ENCODE data around the gene UBE2E2. TPM values are rescaled to one million over a fixed set of nuclear protein-coding genes. Genes with fewer than 3 reads are reported as not detected.

Gene UBE2E2
- polyA plus RNA-seq, 1 donor (not counting 4 experiments of a cell fraction or from before 2014, with no cell fraction given), result 63.2 TPM

DNA sequence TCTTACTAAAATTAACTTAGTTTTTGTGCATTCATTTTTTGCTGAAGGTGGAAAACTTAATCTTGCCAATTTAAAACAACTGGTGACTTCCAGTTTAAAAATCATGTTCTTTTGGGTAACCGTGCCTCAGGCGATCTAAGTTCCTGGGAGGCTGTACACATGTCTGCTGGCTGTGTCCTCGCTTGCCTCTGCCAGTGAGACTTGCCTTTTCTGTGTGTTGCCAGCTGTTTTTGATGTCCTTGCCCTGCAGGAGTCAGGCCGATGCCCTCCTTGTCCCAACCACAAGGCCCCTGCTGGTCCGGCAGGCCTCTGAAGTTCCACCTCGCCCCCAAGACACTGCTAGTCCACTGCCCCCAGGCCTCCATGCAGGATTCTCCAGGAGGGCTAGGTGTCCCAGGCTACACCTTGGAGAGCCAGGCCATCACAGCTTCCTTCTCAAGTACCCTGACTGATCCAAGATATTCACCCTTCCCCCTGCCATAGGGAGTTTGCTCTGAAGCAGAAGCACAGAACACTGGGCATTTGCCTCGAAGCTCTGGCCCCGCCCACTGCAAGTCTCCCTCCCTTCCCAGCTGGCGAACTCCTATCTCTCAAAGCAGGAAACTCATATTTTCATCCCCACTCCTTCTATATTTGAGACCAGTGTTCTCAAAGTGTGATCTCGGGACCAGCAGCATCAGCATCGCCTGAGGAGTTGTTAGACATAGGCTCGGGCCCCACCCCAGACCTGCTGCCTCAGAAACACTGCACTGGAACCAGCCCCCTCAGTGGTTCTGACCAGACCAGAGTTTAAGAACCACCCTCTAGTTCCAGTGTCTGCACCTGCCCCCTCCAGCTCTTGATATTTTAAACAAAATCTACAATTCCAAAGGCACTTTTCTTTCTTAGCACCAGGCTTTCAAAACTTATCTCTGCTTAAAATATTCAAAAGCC, 416.8 kb downstream of the UBE2E2 start:
- Histone ChIP-seq H4K20me1 (ENCODE audit: control insufficient read depth, extremely low read depth, insufficient read depth, low read length) (no peaks in the 10 kb centered on the region), H3K36me3 (ENCODE audit: control insufficient read depth in 2 of 2, extremely low read depth in 1 of 2, insufficient read depth in 2 of 2, low read length in 2 of 2) (no peaks in the 10 kb centered on the region), H3K4me2 (ENCODE audit: control insufficient read depth, extremely low read depth, insufficient read depth, low read depth, low read length) (peak overlapping the region; percentile 85), H3K79me2 (ENCODE audit: control insufficient read depth, insufficient read depth, low read length) (no peaks in the 10 kb centered on the region), H3K4me3 (ENCODE audit: control insufficient read depth in 2 of 3, extremely low read depth in 1 of 3, insufficient read depth in 2 of 3, low read depth in 1 of 3, low read length in 3 of 3) (peak overlapping the region; percentile 3 to 46 (median 43)), H2AFZ (ENCODE audit: control insufficient read depth, low read length) (peak overlapping the region; percentile 77), H3K9me3 (ENCODE audit: control insufficient read depth, low read depth, low read length) (no peaks in the 10 kb centered on the region), H3K9ac (ENCODE audit: control insufficient read depth, extremely low read depth, insufficient read depth, low read length) (peak overlapping the region; percentile 61), H3K4me1 (ENCODE audit: control insufficient read depth, extremely low read depth, insufficient read depth, low read length) (peaks cover 21% of the 10 kb centered on the region), H3K27ac (ENCODE audit: control insufficient read depth, insufficient read depth, low read length) (peak overlapping the region; percentile 68), H3K9me1 (ENCODE audit: control insufficient read depth, extremely low read depth, insufficient read depth, low read length) (no peaks in the 10 kb centered on the region), H3K27me3 (ENCODE audit: control insufficient read depth, extremely low read depth, insufficient read depth, low read length) (no peaks in the 10 kb centered on the region)
- no peak for DNase-seq (ENCODE audit: low read depth, low spot score)
- TF ChIP-seq, protein P1, sequence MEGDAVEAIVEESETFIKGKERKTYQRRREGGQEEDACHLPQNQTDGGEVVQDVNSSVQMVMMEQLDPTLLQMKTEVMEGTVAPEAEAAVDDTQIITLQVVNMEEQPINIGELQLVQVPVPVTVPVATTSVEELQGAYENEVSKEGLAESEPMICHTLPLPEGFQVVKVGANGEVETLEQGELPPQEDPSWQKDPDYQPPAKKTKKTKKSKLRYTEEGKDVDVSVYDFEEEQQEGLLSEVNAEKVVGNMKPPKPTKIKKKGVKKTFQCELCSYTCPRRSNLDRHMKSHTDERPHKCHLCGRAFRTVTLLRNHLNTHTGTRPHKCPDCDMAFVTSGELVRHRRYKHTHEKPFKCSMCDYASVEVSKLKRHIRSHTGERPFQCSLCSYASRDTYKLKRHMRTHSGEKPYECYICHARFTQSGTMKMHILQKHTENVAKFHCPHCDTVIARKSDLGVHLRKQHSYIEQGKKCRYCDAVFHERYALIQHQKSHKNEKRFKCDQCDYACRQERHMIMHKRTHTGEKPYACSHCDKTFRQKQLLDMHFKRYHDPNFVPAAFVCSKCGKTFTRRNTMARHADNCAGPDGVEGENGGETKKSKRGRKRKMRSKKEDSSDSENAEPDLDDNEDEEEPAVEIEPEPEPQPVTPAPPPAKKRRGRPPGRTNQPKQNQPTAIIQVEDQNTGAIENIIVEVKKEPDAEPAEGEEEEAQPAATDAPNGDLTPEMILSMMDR (optimal IDR thresholded peaks at IDR 0.05 in 1 of 3, IDR thresholded peaks at IDR 0.05 in 1 of 3, conservative IDR thresholded peaks at IDR 0.05 in 1 of 3; ENCODE audit: extremely low read depth in 1 of 3, insufficient read depth in 2 of 3, low read length in 3 of 3), result no peak
- no peak for TF ChIP-seq EZH2 (IDR thresholded peaks at IDR 0.05; ENCODE audit: low read length)
- peak; percentile 80 for FAIRE-seq
- dilution Hi-C loops (cut with MboI; ENCODE audit: extremely low pct_ligation_motif_present, low sequenced_read_pairs), result no loop called here

DNA sequence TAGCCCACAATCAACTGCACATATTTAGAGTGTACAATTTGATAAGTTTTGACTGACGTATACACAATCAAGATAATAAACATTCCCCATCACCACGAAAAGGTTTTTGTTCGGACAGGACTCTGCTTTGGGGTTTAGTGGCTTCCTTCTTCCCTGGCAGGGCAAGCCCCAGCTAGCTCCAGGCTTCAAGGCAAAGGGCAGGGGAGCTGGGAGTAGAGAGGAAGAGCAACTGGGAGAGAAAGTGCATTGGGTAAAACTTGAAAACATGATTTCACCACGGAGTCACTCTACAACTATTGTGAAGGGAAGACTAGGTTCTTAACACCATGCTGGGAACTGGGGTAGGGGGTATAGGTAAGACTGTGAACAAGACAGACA, 417.5 kb downstream of the UBE2E2 start:
- H3K9me3 ChIP-seq (ENCODE audit: control insufficient read depth, low read depth, low read length), result no peaks in the 10 kb centered on the region
- H3K4me2 ChIP-seq (ENCODE audit: control insufficient read depth, extremely low read depth, insufficient read depth, low read depth, low read length), result peak overlapping the region; percentile 85
- H3K4me3 ChIP-seq (ENCODE audit: control insufficient read depth in 2 of 3, extremely low read depth in 1 of 3, insufficient read depth in 2 of 3, low read depth in 1 of 3, low read length in 3 of 3), result peak overlapping the region in 1 of 3 experiments; percentile 43
- H3K79me2 ChIP-seq (ENCODE audit: control insufficient read depth, insufficient read depth, low read length), result no peaks in the 10 kb centered on the region
- no peaks in the 10 kb centered on the region for H4K20me1 ChIP-seq (ENCODE audit: control insufficient read depth, extremely low read depth, insufficient read depth, low read length)
- FAIRE-seq (peak; percentile 70), DNase-seq (ENCODE audit: low read depth, low spot score) (no peak)
- H2AFZ ChIP-seq (ENCODE audit: control insufficient read depth, low read length), result peak overlapping the region; percentile 50
- TF ChIP-seq, protein P1 (optimal IDR thresholded peaks at IDR 0.05 in 1 of 3, IDR thresholded peaks at IDR 0.05 in 1 of 3, conservative IDR thresholded peaks at IDR 0.05 in 1 of 3; ENCODE audit: extremely low read depth in 1 of 3, insufficient read depth in 2 of 3, low read length in 3 of 3), result no peak
- TF ChIP-seq EZH2 (IDR thresholded peaks at IDR 0.05; ENCODE audit: low read length), result no peak
- H3K36me3 ChIP-seq (ENCODE audit: control insufficient read depth in 2 of 2, extremely low read depth in 1 of 2, insufficient read depth in 2 of 2, low read length in 2 of 2), result no peaks in the 10 kb centered on the region
- H3K9ac ChIP-seq (ENCODE audit: control insufficient read depth, extremely low read depth, insufficient read depth, low read length), result peak overlapping the region; percentile 61
- no peaks in the 10 kb centered on the region for H3K27me3 ChIP-seq (ENCODE audit: control insufficient read depth, extremely low read depth, insufficient read depth, low read length)
- dilution Hi-C loops (cut with MboI; ENCODE audit: extremely low pct_ligation_motif_present, low sequenced_read_pairs), result no loop called here
- H3K27ac ChIP-seq (ENCODE audit: control insufficient read depth, insufficient read depth, low read length), result peak overlapping the region; percentile 68
- peaks cover 21% of the 10 kb centered on the region for H3K4me1 ChIP-seq (ENCODE audit: control insufficient read depth, extremely low read depth, insufficient read depth, low read length)
- H3K9me1 ChIP-seq (ENCODE audit: control insufficient read depth, extremely low read depth, insufficient read depth, low read length), result no peaks in the 10 kb centered on the region

All from keratinocyte (primary cell).